AG20443 (cell line): ENCODE measurements around the gene METTL16.

Experiments
- DNase-seq: peaks from one replicate; pipeline ENCODE4 v3.0.0; 2012; ENCODE audit warnings: low spot score, mixed read lengths

The METTL16 gene

GRCh38 chr17:2414446-2415064 is 97.1 kb downstream of the METTL16 start:
- no peak for DNase-seq

GRCh38 chr17:2412561-2413021 is 99.1 kb downstream of the METTL16 start:
- DNase-seq: peak; percentile 67

GRCh38 chr17:2410951-2411350 is 100.7 kb downstream of the METTL16 start:
- no peak for DNase-seq

GRCh38 chr17:2406903-2407790 is 104.5 kb downstream of the METTL16 start:
- peak; percentile 82 for DNase-seq

- no peak for DNase-seq
Observed at GRCh38 chr17:2406271-2406902, 105.3 kb downstream of the METTL16 start.

GRCh38 chr17:2405247-2405926 is 106.3 kb downstream of the METTL16 start:
- DNase-seq: peak; percentile 61

- no peak for DNase-seq
Observed at GRCh38 chr17:2403044-2403443, 108.6 kb downstream of the METTL16 start.

- no peak for DNase-seq
Observed at GRCh38 chr17:2402544-2402943, 109.1 kb downstream of the METTL16 start.

- DNase-seq: peak; percentile 92
Observed at GRCh38 chr17:2401426-2402221, 110.1 kb downstream of the METTL16 start.

GRCh38 chr17:2400877-2401425 is 110.7 kb downstream of the METTL16 start, which contains the start of gene MNT:
MNT (minus strand) TSS chr17:2401060; CDS start chr17:2400712, 348 bp downstream.
- DNase-seq: peak; percentile 94

GRCh38 chr17:2400474-2400866 is 111.2 kb downstream of the METTL16 start:
- DNase-seq: no peak

GRCh38 chr17:2399572-2400473 is 111.9 kb downstream of the METTL16 start:
- DNase-seq: peak; percentile 94

- DNase-seq: peak; percentile 56
Observed at GRCh38 chr17:2398655-2399571, 112.8 kb downstream of the METTL16 start.

- no peak for DNase-seq
Observed at GRCh38 chr17:2398182-2398581, 113.5 kb downstream of the METTL16 start.

GRCh38 chr17:2397247-2398171 is 114.2 kb downstream of the METTL16 start:
- no peak for DNase-seq

- DNase-seq: peak; percentile 64
Observed at GRCh38 chr17:2396568-2397246, 115.0 kb downstream of the METTL16 start.

- DNase-seq: no peak
Observed at GRCh38 chr17:2396192-2396567, 115.5 kb downstream of the METTL16 start.
